A549 treated with AZD9567 at 1 μM for 4 hours (cell line): ENCODE measurements around the gene ARSD. TPM values are rescaled to one million over a fixed set of nuclear protein-coding genes. Genes with fewer than 3 reads are reported as not detected.

Experiments
- total RNA-seq: library from RNA; stranded (reverse); fragments of 200-300 nt; extraction: Qiagen RNA extraction; gene quantifications from 5 replicates; pipeline ENCODE4 v1.2.3, GENCODE V29; 2022; ENCODE audit not compliant: insufficient read depth

Gene ARSD, protein sequence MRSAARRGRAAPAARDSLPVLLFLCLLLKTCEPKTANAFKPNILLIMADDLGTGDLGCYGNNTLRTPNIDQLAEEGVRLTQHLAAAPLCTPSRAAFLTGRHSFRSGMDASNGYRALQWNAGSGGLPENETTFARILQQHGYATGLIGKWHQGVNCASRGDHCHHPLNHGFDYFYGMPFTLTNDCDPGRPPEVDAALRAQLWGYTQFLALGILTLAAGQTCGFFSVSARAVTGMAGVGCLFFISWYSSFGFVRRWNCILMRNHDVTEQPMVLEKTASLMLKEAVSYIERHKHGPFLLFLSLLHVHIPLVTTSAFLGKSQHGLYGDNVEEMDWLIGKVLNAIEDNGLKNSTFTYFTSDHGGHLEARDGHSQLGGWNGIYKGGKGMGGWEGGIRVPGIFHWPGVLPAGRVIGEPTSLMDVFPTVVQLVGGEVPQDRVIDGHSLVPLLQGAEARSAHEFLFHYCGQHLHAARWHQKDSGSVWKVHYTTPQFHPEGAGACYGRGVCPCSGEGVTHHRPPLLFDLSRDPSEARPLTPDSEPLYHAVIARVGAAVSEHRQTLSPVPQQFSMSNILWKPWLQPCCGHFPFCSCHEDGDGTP
- 14.0 to 15.3 TPM (median 14.3 TPM) in 5 replicates for total RNA-seq

DNA sequence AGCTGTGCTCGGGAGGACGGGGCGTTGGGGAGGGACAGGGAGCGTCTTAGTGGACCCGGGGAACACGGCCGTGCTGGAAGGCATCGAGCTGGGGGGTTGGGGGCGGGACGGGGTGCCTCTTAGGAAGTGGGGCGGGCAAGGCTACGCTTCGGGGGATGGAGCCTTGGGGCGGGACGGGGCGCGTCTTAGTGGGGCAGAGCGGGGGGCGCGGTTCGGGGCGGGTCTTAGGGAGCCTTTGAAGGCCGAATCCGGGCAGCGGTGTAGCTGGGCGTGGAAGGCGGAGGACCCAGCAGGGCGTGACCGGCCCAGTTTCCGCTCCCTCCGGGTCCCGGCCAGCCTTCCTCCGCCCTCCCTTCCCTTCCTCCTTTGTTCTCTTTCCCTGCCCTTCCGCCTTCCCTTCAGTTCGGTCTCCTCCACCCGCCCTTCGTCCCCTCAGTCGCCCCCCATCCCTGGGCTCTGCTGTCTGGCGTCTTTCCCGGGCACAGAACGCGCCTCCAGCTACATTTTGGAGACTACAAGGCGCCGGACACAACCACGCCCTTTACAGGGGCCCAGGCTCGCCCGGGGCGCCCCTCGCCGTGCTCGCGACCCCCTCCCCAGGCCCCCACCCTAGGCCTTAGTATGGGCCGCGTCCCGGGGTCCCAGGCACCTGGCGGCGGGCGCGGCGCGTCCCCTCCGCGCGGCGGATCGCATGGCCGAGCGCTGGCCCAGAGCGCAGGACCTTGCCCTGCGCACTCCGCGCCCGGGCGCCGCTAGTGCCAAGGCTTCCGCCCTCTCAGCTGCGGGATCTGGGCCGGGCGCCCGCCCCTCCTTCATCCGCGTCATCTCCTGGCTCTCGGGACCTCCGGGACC is at the start of gene ARSD:
Gene ARSD, minus strand, starts transcription at position 757 of the 852 bp plus-strand sequence. Its CDS starts 64 bp downstream, at position 693.

Other genes starting within 250 kb of the ARSD start
- 279 to 322 TPM (median 280 TPM) in 5 replicates for gene CD99, start 238.0 kb downstream of the ARSD start, total RNA-seq
- not detected in 5 replicates for gene XG, start 177.3 kb downstream of the ARSD start, total RNA-seq
- gene GYG2, start 100.4 kb downstream of the ARSD start, total RNA-seq, result 1.4 to 4.5 TPM (median 4.1 TPM) in 5 replicates
- not detected in 5 replicates for gene ARSH, start 77.2 kb upstream of the ARSD start, total RNA-seq
- not detected in 5 replicates for gene ARSF, start 112.1 kb upstream of the ARSD start, total RNA-seq